Central memory CD4-positive, alpha-beta T cell (primary cell): Measurements from ENCODE around the gene ZNF267.
A peak's percentile ranks its signal among the peaks of the same experiment; 100 is the strongest.
"Not testable (repeated sequence)": the region's sequence is repeated elsewhere in the genome, so short reads cannot be mapped to it uniquely, and the experiment has no call there.

Experiments
- DNase-seq: peaks from one replicate; pipeline ENCODE4 v3.0.0; 2022

Gene ZNF267

DNA sequence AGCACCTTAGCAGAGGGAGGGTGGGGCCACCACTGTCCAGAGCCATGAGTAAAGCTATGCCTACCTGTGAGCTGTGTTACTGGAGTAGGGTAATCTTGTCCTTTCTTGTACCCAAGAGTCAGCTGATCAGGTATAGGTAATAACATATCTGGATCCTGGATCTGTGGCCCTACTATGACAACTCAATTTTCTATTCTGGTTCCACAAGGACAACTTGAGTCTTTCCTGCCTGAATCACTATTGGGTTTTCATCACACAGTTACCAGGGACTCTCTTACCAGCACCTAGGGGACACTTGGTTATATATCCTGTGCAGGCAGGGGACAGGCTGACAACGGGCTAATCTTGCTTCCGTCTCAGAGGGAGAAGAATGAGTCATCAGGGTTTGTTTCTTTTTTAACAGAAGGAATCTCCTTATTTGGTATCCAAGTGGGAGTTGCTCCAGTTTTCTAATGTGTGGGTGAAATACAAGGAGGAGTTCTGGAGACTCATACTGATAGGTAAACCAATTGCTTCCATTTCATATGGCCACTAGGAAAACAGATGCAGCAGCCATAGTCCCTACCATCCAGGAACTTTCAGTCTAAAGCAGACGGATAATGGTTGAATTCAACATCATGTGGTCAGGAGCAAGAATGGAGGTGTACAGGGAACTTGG, 6.8 kb downstream of the ZNF267 start:
- peak; percentile 35 for DNase-seq

DNA sequence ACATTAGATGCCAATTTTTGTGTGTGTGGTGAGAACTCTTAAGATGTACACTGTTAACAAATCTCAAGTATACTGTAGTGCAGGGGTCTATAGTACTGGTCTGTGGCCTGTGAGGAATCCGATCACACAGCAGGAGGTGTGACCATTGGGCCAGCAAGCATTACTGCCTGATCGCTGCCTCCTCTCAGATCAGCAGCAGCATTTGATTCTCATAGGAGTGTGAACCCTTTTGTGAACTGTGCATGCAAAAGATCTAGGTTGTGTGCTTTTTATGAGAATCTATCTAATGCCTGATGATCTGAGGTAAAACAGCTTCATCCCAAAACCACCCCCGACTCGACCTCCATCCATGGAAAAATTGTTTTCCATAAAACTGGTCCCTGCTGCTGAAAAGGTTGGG, 12.6 kb downstream of the ZNF267 start:
- DNase-seq, result no peak

DNA sequence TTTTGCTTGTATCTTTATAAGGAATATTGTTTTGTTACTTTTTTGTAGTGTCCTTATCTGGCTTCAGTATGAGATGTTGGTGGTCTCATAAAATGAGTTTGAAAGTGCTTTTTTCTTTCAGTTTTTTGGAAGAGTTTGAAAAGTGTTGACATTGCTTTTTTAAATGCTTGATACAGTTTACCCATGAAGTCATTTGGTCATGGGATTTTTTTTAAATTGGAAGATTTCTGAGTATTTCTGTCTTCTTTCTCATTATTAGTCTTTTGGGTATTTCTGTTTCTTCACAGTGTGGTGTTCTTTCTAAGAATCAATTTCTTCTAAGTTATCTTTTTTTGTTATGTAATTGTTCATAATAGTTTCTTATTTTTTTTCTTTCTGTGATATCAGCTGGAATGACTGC, 15.1 kb downstream of the ZNF267 start:
- no peak for DNase-seq

DNA sequence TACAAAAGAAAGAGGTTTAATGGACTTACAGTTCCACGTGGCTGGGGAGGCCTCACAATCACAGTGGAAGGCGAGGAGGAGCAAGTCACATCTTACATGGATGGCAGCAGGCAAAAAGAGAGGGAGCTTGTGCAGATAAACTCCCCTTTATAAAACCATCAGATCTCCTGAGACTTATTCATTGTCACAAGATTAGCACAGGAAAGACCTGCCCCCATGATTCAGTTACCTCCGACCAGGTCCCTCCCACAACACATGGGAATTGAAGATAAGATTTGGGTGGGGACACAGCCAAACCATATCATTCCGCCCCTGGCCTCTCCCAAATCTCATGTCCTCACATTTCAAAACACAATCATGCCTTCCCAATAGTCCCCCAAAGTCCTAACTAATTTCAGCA, 18.5 kb downstream of the ZNF267 start:
- DNase-seq, result not testable (repeated sequence)

DNA sequence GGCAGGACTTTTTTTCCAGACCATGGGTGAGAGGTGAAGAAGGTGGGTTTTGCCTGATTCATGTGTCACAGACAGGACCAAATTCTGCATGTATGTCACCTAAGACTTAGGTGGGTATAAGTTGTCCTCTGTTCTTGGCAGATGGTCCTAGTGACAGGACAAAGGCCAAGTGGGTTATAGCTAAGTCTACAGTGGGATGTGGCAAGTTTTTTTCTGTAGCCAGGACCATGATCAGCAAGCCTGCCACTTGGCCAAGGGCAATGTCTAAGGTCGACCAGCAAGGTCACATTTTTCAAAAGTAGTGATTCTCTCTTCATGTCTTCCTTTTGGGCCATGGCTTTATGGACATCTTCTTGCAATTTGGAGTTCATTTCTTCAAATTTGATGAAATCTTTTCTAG, 20.2 kb downstream of the ZNF267 start:
- no peak for DNase-seq

DNA sequence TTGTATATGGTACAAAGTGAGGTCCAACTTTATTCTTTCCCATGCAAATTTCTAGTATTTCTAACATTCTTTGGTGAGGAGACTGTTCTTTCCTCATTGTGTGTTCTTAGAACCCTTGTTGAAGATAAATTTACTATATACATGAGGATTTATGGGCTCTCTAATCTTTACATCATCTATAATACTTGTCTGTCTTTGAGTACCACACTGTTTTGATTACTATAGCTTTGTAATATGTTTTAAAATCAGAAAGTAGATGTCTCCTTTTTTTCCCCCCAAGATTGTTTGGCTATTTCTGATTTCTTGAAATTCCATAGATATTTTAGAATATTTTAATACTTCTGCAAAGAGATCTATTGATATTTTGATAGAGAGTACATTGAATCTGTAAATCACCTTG, 23.7 kb downstream of the ZNF267 start:
- DNase-seq, result no peak

DNA sequence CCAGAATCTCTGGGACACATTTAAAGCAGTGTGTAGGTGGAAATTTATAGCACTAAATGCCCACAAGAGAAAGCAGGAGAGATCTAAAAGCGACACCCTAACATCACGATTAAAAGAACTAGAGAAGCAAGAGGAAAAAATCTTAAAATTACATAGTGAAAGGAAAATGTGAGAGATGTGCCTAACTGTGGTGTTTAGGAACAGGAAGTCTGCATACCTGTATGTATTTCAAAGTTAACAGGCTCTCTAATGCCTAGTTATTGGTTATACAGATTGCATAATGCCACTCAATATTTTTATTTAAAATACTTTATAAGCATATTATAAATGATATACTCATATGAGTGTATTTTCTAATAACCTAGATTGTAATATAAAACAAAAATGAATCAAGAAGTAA, 25.9 kb downstream of the ZNF267 start:
- DNase-seq, result no peak

DNA sequence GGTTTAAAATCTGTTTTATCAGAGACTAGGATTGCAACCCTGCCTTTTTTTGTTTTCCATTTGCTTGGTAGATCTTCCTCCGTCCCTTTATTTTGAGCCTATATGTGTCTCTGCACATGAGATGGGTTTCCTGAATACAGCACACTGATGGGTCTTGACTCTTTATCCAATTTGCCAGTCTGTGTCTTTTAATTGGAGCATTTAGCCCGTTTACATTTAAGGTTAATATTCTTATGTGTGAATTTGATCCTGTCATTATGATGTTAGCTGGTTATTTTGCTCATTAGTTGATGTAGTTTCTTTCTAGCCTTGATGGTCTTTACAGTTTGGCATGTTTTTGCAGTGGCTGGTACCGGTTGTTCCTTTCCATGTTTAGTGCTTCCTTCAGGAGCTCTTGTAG, 31.0 kb downstream of the ZNF267 start:
- DNase-seq, result not testable (repeated sequence)

DNA sequence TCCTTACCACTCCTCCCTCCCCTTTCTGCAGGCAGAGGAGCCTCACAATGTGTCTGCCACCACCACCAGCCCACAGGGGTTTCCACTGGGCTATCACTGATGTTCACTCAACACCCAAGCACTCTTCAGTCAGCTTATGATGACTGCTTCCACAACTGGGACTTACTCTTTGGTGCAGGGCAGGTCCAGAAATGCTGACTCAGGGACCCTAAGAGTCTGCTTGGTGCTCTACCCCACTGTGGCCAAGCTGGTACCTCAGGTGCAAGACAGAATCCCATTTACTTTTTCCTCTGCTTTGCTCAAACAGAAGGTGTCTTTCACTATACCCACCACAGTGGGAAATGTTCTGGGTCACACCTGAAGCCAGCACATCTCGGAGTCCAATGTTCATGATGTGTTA, 40.1 kb downstream of the ZNF267 start:
- no peak for DNase-seq

DNA sequence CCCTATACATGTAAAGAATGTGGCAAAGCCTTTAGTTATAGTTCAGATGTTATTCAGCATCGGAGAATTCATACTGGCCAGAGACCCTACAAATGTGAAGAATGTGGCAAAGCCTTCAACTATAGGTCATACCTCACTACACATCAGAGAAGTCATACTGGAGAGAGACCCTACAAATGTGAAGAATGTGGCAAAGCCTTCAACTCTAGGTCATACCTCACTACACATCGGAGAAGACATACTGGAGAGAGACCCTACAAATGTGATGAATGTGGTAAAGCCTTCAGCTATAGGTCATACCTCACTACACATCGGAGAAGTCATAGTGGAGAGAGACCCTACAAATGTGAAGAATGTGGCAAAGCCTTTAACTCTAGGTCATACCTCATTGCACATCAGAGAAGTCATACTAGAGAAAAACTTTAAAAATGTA, 42.5 kb downstream of the ZNF267 start:
- DNase-seq, result no peak

DNA sequence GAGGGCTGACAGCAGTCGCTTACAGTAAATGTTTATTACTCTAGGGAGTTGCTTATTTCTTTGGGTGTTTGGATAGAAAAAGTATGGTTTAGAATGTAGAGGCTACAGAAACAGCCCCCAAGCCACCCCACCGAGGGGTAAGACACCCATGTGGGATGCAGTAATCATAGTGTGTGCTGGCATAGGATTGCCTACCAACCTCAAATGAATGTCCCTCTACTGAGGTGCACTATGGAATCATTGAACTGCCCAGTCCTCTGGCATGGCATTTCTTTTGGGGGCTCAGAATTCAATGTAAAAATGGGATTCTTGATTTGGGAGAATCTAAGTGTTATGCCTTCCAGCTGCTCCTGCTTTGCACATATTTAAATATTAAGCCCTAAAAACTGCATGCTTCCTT, 46.8 kb downstream of the ZNF267 start:
- DNase-seq, result no peak

DNA sequence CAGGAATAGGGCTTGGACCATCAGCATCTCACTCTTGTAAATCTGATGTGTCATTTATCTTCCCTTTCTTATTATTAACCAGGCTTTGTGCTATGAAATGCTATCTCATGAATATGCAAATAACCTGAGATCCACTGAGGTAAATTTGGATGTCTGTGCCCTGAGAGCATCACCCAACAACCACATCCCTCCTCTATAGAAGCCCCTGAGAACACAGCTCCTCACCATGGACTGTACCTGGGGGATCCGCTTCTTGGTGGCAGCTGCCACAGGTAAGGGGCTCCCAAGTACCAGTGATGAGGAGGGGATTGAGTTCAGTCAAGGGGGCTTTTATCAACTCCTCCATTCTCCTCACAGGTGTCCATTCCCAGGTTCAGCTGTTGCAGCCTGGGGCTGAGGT, 78.2 kb downstream of the ZNF267 start:
- DNase-seq, result not testable (repeated sequence)

DNA sequence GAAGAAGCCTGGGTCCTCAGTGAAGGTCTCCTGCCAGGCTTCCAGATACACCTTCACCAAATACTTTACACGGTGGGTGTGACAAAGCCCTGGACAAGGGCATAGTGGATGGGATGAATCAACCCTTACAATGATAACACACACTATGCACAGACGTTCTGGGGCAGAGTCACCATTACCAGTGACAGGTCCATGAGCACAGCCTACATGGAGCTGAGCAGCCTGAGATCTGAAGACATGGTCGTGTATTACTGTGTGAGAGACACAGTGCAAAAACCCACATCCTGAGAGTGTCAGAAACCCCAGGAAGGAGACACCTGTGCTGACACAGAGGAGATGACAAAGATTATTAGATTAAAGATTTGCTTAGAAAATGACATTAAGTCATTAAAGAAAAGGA, 78.6 kb downstream of the ZNF267 start:
- DNase-seq, result peak; percentile 49

DNA sequence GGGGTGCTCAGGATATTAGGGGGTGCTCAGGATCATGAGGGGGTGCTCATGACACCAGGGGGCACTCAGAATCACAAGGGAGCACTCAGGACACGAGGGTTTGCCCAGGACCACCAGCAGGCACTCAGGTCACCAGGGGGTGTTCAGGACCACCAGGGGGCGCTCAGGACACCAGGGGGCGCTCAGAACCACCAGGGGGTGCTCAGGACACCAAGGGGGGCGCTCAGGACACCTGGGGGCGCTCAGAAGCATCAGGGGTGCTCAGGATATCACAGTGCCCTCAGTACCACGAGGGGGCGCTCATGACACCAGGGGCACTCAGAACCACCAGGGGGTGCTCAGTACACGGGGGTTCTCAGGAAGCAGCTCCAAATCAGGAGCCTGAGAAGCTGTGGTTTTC, 82.6 kb downstream of the ZNF267 start:
- DNase-seq, result peak; percentile 18

DNA sequence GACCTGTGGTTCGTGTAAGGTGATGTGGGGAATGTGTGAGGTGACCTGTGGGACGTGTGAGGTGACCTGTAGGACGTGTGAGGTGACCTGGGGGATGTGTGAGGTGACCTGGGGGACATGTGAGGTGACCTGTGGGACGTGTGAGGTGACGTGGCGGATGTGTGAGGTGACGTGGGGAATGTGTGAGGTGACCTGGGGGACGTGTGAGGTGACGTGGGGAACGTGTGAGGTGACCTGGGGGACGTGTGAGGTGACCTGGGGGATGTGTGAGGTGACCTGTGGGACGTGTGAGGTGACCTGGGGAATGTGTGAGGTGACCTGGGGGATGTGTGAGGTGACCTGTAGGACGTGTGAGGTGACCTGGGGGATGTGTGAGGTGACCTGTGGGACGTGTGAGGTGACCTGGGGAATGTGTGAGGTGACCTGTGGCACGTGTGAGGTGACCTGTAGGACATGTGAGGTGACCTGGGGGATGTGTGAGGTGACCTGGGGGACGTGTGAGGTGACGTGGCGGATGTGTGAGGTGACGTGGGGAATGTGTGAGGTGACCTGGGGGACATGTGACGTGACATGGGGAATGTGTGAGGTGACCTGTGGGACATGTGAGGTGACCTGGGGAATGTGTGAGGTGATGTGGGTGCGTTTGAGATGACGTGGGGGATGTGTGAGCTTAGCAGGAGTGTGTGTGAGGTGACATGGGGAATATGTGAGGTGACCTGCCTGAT, 86.7 kb downstream of the ZNF267 start:
- not testable (repeated sequence) for DNase-seq
